SH-SY5Y (cell line): ENCODE results near the gene ZYX.

Source experiments
- GATA2 ChIP-seq: IDR thresholded peaks from 2 replicates; pipeline ENCODE4 v1.6.1; 2011; ENCODE audit warnings: mild to moderate bottlenecking, low read depth, low read length
- GATA3 ChIP-seq: IDR thresholded peaks from 2 replicates; pipeline ENCODE4 v1.6.1; 2011; ENCODE audit warnings: low read depth, mild to moderate bottlenecking, low read length, moderate library complexity

Gene ZYX

GRCh38 chr7:143396625-143397556 lies 15.7 kb downstream of the ZYX start:
- TF ChIP-seq GATA3: no peak
- TF ChIP-seq GATA2: no peak

GRCh38 chr7:143397710-143398530 lies 16.8 kb downstream of the ZYX start:
- TF ChIP-seq GATA3 (no peak), GATA2 (no peak)

DNA sequence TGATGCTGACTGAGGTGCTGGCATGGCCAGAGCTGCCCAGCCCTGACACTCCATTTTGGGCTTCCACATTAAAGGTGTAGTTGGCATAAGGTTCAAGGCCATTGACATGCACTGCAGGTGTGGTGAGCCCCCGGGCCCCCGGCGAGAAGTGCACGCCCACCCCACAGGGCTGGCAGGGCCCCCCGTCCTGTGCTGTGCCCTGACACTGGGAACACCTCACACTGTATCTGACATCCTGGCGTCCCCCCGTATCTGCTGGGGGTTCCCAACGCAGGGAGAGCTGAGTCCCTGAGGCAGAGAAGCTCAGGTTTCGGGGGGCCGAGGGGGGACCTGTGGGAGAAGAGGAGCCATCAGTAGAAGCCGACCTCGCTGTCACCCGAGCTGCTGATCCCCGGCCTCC lies 17.5 kb downstream of the ZYX start:
- TF ChIP-seq GATA2 (no peak), GATA3 (no peak)

DNA sequence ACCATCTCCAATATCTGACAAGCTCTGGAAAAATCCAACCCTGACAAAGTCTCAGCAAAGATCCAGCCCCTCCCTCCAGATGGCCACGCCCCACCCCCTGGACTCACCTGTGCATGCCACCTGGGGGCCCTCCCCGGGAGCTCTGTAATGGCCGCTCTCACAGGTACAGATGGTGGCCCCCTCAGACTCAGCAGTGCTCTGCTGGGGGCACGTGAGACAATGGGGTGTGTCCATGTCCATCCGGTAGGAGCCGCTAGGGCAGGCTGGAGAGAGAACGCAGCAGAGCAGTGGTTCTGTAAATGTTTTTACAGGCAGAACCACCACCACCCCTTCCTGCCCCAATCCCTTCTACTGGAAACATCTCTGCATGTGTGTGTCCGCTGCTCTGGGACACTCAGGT lies 18.0 kb downstream of the ZYX start:
- no peak for TF ChIP-seq GATA2
- no peak for TF ChIP-seq GATA3

DNA sequence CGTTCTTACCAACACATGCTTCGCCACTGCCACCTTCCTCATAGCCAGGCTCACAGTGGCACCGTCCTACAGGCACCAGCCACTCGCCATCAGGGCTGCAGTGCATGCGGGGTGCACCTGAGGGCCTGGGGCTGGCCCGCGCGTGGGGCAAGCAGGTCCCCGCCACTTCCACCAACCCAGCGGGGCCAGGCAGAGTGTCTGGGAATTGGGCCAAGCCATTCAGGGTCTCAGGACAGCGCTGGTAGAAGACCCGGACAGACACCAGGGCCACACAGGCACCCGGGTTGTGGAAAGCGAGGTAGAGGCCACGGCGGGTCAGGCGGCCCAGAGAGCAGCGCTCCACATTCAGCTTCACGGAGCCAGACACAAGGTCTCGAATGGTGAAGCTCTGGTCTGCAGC lies 18.5 kb downstream of the ZYX start:
- no peak for TF ChIP-seq GATA2

DNA sequence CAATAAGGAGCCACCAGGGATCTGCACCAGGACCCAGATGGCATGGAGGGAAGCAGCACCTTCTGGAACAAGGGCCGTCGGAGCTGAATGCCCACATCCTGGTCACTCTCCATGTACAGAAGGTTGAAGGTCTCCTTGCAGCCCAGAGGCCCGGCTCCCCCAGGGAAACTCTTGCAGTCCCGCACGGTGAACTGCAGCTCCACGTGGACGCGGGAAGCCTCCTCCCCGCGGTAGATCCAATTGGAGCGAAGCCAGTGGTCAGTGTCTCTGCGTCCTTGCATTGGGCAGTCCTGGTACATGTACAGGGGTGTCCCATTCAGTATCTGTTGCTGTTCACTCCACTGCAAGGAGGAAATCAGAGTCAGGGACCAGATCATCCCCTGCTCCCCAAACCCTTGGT lies 20.1 kb downstream of the ZYX start:
- TF ChIP-seq GATA3 (no peak), GATA2 (no peak)

- TF ChIP-seq GATA3 (no peak), GATA2 (no peak)
Observed at GRCh38 chr7:143405173-143406001, 24.2 kb downstream of the ZYX start.

GRCh38 chr7:143406002-143406357 lies 24.8 kb downstream of the ZYX start:
- TF ChIP-seq GATA3: no peak
- no peak for TF ChIP-seq GATA2

- TF ChIP-seq GATA2 (no peak), GATA3 (no peak)
Observed at GRCh38 chr7:143407287-143408251, 26.4 kb downstream of the ZYX start.

DNA sequence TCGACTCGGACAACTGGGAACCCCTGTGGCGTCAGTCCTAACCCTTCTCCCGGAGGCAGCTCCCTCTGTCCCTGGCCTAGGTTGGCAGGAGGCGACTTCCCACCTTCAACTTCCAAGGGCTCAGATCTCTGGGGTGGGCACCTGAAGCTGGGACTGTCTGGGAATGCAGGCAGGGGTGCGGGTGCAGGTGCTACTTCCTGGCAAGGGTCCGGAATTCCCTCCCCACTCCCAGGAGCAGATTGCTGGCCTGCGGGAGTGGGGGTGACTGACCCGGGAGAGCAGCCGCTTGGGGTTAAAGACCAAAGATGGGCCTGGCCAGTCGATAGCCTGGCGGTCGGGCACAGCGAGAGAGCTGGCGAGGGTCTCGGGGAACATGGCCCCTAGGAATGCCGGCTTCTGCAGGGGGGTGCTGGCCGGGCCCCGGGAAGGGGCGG lies 27.1 kb downstream of the ZYX start:
- no peak for TF ChIP-seq GATA3

- TF ChIP-seq GATA2 (no peak), GATA3 (no peak)
Observed at GRCh38 chr7:143408686-143409561, 27.8 kb downstream of the ZYX start, which contains the start of gene EPHA1. Gene EPHA1, minus strand, starts transcription at chr7:143408856. Its CDS starts 51 bp downstream, at chr7:143408805.

- no peak for TF ChIP-seq GATA3
Observed at GRCh38 chr7:143410521-143411004, 29.4 kb downstream of the ZYX start.
